Activated CD8-positive, alpha-beta T cell treated with anti-CD3 and anti-CD28 coated beads for 36 hours (primary cell): ENCODE data around the gene OR5H14. TPM values are rescaled to one million over a fixed set of nuclear protein-coding genes. Genes with fewer than 3 reads are reported as not detected.

Experiments used
- ATAC-seq: fragments of 200-7000 bp; cut with Tn5 transposase; one replicate; pipeline ENCODE4 v1.10.0; 2021; ENCODE audit warnings: mild to moderate bottlenecking, moderate library complexity
- CTCF ChIA-PET: fragments of 350-600 bp; sonication (Branson Sonifier 250); formaldehyde crosslinking; loops from one replicate; lab custom pipeline; 2021; ENCODE audit warnings: antibody characterized with exemption; lab: Charles Lee
- POLR2A ChIA-PET: fragments of 350-600 bp; sonication (Branson Sonifier 250); formaldehyde crosslinking; loops from one replicate; lab custom pipeline; 2021; ENCODE audit warnings: antibody characterized with exemption; lab: Charles Lee
- DNase-seq: peaks from one replicate; pipeline ENCODE4 v3.0.0-alpha.2; 2020
- H3K27ac Mint-ChIP-seq: one replicate; pipeline ENCODE4 v1.8.0; 2021; ENCODE audit warnings: mild to moderate bottlenecking, mixed read lengths
- H3K27me3 Mint-ChIP-seq: one replicate; pipeline ENCODE4 v1.8.0; 2021; ENCODE audit warnings: mixed read lengths
- H3K36me3 Mint-ChIP-seq: one replicate; pipeline ENCODE4 v1.8.0; 2021; ENCODE audit warnings: low read depth, mixed read lengths
- H3K4me1 Mint-ChIP-seq: one replicate; pipeline ENCODE4 v1.8.0; 2021; ENCODE audit warnings: low read depth, mixed read lengths
- H3K4me3 Mint-ChIP-seq: one replicate; pipeline ENCODE4 v1.8.0; 2021; ENCODE audit warnings: mild to moderate bottlenecking, moderate library complexity, mixed read lengths
- H3K9me3 Mint-ChIP-seq: one replicate; pipeline ENCODE4 v1.8.0; 2021; ENCODE audit warnings: mixed read lengths
- CTCF ChIP-seq: fragments of 200-600 bp; IDR thresholded peaks from one replicate; pipeline ENCODE4 v1.8.0; 2022; ENCODE audit warnings: antibody characterized with exemption, mild to moderate bottlenecking
- intact Hi-C: fragments of 100-400 bp; cut with micrococcal nuclease; formaldehyde crosslinking; loops from one replicate; pipeline ENCODE4 v1.10.0; 2022
- total RNA-seq, 2 experiments: library from RNA; stranded (reverse); gene quantifications; one replicate each; pipeline ENCODE4 v1.2.3, GENCODE V29; 2021

Gene OR5H14
- total RNA-seq, 2 experiments from 2014 or later = not detected

- Mint-ChIP-seq H3K27me3 (no peaks in the 10 kb centered on the region), H3K4me1 (no peaks in the 10 kb centered on the region), H3K27ac (no peak overlapping the region), H3K9me3 (no peaks in the 10 kb centered on the region), H3K36me3 (no peaks in the 10 kb centered on the region), H3K4me3 (no peak overlapping the region)
- intact Hi-C loops = no loop called here
- TF ChIP-seq CTCF = no peak
- no peak for ATAC-seq
- no peak for DNase-seq
- ChIA-PET POLR2A (no interaction called here), CTCF (no interaction called here)
These were observed 51.7 kb downstream of the OR5H14 start for GRCh38 chr3:98199020-98199419.

Other genes starting within 250 kb of the OR5H14 start
- gene RIOX2, start 175.0 kb upstream of the OR5H14 start, total RNA-seq = 10 to 100 TPM; 41.2 to 43.3 TPM
- gene GABRR3, start 112.2 kb upstream of the OR5H14 start, total RNA-seq = not detected
- gene OR5AC2, start 60.3 kb upstream of the OR5H14 start, total RNA-seq = not detected
- gene OR5H1, start 16.8 kb upstream of the OR5H14 start, total RNA-seq = not detected
- not detected for gene OR5H15, start 19.2 kb downstream of the OR5H14 start, total RNA-seq
- not detected for gene OR5H6, start 116.8 kb downstream of the OR5H14 start, total RNA-seq
- not detected for gene OR5H2, start 135.0 kb downstream of the OR5H14 start, total RNA-seq
- gene OR5K4, start 206.4 kb downstream of the OR5H14 start, total RNA-seq = not detected
- gene OR5K3, start 243.2 kb downstream of the OR5H14 start, total RNA-seq = not detected